Left renal cortex interstitium (tissue), 4 donors: ENCODE measurements around the gene EEF1E1. TPM values are rescaled to one million over a fixed set of nuclear protein-coding genes. Genes with fewer than 3 reads are reported as not detected.
A peak's percentile ranks its signal among the peaks of the same experiment; 100 is the strongest.
"Not testable (repeated sequence)": the region's sequence is repeated elsewhere in the genome, so short reads cannot be mapped to it uniquely, and the experiment has no call there.

Experiments
- DNase-seq, 4 donors: peaks; one replicate each; pipeline ENCODE4 v3.0.0-alpha.2; 2013; ENCODE audit warnings: low read depth in 4 of 4, low spot score in 2 of 4, missing footprints in 1 of 4
- polyA plus RNA-seq, 4 donors: library from polyadenylated mRNA; unstranded; fragments of 120-200 nt; gene quantifications; one replicate each; pipeline ENCODE4 v1.2.1, GENCODE V29; 2013; ENCODE audit not compliant: insufficient read length in 4 of 4

Gene EEF1E1
- polyA plus RNA-seq, 4 donors: 51.7 to 64.5 (median 56.4) TPM

DNA sequence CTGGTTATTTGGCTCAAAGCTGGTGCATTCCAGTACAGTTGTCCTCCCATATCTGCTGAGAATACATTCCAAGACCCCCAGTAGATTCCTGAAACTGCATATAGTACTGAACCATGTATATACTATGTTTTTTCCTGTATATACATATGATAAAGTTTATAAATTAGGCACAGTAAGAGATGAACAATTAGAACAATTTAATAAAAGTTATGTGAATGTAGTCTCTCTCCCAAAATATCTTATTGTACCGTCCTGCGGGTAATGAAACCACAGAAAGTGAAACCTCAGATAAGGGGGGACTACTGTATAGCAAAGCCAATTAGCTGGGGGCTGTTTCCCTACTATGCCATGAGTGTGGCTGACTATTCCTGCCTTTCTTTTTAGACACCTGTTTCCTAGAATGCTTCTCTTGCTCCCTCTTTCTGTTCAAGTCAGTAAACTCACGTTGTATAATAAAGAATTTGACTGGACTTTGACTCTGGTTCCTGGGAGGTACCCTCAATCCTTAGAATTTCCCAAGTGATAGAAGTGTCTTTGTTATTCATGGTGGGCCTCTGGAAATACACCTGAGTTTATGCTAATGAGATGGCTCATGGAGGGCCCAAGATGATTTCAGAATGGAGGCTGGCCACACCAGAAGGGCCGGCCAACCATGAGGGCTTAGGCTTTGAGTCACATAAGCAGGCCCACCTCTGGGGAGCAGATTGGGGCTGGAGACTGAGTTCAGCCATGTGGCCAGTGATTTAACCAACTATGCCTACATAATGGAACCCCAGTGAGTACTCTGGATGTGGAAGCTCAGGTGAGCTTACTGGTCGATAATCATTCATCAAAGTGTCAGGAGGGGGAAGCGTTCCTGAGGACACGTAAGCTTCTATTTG, 37.5 kb downstream of the EEF1E1 start:
- no peak for DNase-seq

DNA sequence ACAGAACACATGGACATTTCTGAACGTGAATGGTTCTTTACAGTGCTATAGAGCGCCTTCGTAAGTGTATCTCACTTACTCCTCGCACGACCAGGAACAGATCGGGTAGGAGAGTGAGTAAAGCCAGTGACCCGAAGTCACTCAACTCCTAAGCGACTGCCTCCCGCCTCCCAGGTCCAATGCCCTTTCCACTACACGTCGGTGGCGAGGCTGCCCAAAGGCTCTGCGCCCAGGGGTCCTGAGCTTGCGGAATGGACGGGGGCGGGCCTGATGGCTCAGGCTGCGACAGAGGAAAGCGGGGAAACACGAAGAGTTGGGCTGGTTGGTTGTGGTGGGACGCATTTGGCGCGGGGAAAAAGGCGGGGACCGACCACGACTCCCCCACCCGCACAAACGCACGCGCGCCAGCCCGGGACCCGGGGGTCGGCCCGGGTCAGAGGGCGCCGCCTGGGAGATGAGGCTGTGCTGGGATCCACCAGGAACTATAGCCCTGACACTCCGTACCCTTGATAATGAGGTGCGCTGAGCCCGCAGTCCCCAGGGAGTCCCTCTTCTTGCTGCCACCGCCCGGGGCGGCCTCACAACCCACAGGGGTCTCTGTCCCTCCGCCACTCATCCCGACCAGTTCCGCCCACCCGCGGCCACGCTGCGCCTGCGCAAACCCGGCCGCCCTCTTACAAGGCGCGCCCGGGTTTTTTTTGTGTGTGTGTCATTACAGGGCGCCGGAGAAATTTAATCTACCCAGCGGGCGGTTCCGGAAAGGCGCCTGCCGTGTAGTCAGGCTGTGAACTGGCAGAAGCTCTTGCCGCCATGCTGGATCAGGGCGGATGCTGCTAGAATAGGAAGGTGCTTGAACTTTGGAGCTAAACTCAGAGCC, 38.3 kb downstream of the EEF1E1 start, which contains the start of gene BLOC1S5:
Gene BLOC1S5 (minus strand): TSS at position 629 of the 877 bp plus-strand sequence. CDS start 13 bp downstream, at position 616.
- DNase-seq: peak; percentile 85 to 98 (median 92)

DNA sequence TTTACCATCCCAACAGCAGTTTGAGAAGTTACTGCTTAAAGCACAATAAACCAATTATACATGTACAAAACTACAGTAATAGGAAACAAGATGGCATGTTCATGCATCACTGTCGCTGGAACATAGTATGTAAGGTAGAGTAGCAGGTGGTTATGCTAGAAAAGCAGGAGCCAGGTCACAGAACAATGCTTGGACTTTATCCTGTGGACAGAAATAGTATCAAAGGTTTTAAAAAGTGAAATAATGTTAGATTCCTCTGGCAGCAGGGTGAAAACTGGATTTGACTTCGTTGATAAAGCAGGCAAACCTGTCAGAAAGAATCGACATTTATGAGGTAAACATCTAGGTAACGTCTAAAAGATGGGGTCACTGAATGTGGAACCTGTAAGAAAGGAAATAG, 40.6 kb downstream of the EEF1E1 start:
- no peak for DNase-seq

DNA sequence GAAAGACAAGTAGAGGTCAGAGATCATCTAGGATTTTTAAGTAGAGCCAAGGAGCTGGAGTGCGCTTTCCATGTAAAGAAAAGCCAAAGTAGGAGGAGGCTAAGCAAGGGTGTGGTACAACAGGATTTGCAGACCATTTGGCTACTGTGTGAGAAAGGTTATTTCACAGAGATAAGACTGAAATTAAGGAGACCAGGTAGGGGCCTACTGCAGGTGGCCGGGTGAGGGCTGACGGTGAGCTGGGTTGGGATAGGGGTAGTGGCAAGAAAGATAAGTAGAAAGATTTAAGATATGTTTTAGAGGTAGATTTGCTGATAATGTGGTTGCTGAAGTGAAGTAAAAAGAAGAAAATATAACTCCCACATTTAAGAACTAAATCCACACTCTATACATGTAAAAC, 42.0 kb downstream of the EEF1E1 start:
- no peak for DNase-seq

DNA sequence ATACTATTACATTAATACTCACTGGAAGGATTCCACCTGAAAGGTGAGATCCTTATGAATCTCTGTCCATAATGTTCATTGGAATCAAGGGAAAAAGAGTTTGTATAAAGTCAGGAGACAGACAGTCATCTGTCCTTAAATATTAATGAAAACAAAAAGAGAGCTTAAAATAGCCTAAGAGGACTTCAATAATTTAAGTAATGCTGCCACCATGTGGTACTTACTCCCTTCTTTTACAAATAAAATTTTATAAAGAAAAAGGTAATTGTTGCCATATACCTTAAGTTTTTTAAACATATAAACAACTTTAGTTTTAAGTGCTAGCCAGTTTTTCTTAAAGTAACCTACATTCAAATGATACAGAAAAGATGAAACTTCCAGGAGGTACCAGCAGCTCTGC, 43.2 kb downstream of the EEF1E1 start:
- DNase-seq: no peak

DNA sequence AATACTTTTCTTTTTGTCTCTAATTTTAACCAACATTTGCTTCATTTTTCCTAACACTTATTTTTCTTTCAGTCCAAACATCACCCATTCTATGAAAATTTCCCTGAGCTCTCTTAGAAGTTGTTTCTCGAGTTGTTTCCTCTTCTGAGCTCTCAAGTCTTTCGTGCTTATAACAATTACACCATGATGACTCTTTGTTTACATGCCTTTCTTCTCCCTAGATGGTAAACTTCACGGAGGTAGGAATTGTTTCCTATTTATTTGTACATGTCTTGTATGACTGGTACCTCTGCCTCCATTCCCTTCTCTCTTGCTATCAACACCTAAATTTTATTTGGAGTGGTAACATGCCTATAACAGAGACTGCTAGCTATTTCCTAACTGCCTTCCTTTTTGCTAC, 44.6 kb downstream of the EEF1E1 start:
- DNase-seq: no peak

DNA sequence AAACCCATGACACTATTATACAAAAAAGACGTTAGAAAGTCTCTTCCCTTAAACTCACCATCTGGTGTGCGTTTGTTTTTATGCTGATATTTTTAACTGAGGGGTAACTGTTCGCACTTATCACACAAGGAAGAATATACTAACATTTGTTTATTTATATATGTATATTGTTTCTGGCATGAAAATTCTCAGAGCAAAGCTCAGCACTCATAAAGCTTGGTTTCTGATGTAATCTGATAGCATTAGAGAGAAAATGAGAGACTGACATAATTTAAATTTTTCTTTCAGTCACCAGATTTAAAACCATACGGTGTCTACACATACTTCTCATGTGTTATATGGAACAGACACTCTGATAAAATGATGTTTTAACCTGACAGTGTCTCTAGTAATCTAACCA, 45.1 kb downstream of the EEF1E1 start:
- no peak for DNase-seq

DNA sequence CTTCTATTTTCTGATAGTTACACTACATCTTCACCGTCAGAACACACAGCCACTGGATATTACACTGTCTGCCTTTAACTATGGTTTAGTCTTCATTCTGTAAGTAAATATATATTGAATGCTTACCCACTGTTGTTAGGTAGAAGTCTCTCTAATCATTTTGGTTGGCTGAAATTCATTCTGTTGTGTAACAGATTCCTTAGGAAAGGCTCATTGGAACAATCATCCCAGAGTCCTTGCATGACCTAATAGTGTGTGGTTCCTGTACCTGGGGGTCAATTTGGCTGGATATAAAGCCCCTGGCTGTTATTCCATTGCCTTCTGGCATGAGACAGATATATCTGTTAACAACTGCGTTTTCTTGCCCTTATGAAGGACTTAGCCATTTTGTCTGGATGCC, 48.1 kb downstream of the EEF1E1 start:
- DNase-seq: no peak

DNA sequence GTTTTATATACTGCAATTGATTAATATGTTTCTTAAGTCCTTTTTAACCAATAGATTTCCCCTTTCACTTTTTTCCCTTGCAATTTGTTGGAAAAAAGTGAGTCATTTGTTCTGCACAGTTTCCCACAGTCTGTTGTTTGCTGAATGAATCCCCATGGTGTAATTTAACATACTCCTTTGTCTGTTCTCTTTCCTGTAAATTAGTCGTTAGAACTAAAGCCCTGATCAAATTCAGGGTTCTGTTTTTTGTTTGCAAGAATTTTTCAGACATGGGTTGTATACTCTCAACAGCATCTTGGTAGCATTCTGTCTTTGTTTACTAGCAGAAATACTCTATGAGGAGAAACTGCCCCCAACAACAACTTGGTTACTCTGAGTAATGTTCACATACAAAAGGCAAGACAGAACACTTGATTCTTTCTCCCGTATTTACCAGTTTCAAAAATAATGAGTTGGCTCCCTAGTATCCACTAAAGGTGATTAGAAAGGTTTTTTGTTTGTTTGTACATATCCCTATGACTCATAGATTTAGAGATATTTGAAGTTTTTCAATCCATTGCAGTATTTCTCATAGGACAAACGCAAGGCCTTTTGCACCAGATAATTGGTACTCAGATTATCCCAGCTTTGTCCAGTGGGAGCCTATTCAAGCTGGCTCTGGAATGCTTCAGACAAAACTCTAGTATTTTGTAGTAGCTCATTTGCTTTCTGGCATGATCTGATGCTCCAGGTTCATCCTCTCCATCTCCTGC, 54.6 kb downstream of the EEF1E1 start:
- DNase-seq: no peak

DNA sequence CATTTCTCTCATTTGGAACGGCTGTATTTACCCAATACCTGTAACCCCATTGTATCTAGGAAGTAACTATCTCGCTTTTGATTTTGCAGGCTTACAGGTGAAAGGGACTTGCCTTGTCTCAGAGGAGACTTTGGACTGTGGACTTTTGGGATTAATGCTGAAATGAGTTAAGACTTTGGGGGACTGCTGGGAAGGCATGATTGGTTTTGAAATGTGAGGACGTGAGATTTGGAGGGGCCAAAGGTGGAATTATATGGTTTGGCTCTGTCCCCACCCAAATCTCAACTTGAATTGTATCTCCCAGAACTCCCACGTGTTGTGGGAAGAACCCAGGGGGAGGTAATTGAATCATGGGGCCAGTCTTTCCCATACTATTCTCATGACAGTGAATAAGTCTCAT, 56.6 kb downstream of the EEF1E1 start:
- not testable (repeated sequence) for DNase-seq

DNA sequence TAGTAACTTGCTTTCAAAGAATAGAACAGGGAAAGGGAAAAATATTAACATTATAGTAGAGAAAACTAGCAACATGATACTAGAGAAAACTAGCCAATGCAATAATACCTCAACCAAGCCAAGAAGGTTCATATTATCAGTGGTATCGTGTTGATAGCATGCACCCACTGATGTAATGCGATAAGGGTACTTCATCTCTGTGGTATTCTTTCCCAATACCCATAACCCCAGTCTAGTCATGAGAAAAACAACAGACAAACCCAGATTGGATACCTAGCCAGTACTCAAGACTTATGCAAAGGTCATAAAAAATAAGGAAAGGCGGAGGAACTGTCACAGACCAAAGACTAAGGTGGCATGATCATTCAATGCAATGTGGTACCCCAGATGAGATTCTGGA, 59.1 kb downstream of the EEF1E1 start:
- no peak for DNase-seq

DNA sequence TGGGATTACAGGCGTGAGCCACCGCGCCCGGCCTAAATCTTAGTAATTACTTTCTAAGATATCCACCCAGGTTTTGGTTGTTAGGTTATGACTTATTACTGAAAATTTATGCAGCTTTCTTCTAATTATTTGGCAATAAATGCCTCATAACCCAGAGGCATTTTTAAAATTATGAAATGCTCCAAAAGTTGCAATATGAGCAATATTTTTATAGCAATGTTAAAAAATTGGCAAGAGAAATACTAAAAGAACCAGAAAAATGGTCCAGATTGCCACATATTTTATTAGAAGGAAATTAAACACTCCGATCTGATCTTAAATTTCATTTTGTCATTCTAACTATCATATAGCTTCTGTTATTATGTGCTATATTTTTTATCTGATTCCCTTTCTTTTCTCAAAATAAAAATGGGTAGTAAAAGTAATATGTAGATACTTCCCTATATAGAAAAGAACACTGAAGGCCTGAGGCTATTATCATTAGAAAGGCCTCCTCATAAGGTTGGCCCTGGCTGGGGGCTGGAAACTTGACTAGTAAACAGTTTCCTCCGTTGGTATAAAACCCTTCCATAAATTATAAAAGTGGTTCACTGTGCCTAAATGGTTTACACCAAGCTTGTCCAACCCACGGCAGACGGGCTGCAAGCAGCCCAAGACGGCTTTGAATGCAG, 60.3 kb downstream of the EEF1E1 start:
- no peak for DNase-seq

DNA sequence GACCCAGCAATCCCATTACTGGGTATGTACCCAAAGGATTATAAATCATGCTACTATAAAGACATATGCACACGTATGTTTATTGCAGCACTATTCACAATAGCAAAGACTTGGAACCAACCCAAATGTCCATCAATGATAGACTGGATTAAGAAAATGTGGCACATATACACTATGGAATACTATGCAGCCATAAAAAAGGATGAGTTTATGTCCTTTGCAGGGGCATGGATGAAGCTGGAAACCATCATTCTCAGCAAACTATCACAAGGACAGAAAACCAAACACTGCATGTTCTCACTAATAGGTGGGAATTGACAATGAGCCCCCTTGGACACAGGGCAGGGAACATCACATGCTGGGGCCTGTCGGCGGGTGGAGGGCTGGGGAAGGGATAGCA, 68.2 kb downstream of the EEF1E1 start:
- DNase-seq: not testable (repeated sequence)

DNA sequence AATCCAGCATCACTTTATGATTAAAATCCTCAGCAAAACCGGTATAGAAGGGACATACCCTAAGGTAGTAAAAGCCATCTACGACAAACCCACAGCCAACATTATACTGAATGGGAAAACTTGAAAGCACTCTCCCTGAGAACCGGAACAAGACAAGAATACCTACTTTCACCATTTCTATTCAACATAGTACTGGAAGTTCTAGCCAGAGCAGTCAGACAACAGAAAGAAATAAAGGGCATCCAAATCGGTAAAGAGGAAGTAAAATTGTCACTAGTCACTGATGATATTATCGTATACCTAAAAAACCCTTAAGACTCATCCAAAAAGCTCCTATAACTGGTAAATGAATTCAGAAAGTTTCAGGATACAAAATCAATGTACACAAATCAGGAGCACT, 71.4 kb downstream of the EEF1E1 start:
- DNase-seq: no peak

Other genes with a start within 250 kb of the EEF1E1 start
- 100 to 1,000 TPM in 2 of 4 donors, 10 to 100 TPM in 2; 88.5 to 116 (median 98.3) TPM for gene TXNDC5, start 191.8 kb downstream of the EEF1E1 start, polyA plus RNA-seq
- 10 to 100 TPM; 28.6 to 35.3 (median 32.2) TPM for gene BLOC1S5, start 38.2 kb downstream of the EEF1E1 start, polyA plus RNA-seq